Adrenal gland (tissue), 12 donors: ENCODE measurements around the gene RDH11. TPM values are rescaled to one million over a fixed set of nuclear protein-coding genes. Genes with fewer than 3 reads are reported as not detected.

Source experiments
- DNase-seq, 7 donors: peaks; one replicate each; pipeline ENCODE4 v3.0.0-alpha.2; 2019 to 2020
- H3K27ac ChIP-seq, 5 donors: fragments of 200-600 bp; sonication (generic) in 4 of 5; 1 replicate in 3 of 5; 2 replicates in 2 of 5; pipeline versions ENCODE4 v1.5.1 to v1.8.0; 2016 to 2020; ENCODE audit warnings: mild to moderate bottlenecking in 1 of 5
- H3K27me3 ChIP-seq: fragments of 200-600 bp; 2 replicates; pipeline ENCODE4 v1.8.0; 2021
- H3K36me3 ChIP-seq, 2 donors: fragments of 200-600 bp; replicated peaks in 1 of 2; 1 replicate in 1 of 2; 2 replicates in 1 of 2; pipeline versions ENCODE4 v1.5.1 to v1.8.0; 2018 to 2022
- H3K4me1 ChIP-seq, 2 donors: fragments of 200-600 bp; replicated peaks in 1 of 2; 1 replicate in 1 of 2; 2 replicates in 1 of 2; pipeline versions ENCODE4 v1.5.1 to v1.8.0; 2018 to 2021
- H3K4me3 ChIP-seq, 4 donors: fragments of 200-600 bp; sonication (generic) in 3 of 4; one replicate each; pipeline ENCODE4 v1.5.1; 2016 to 2018
- H3K9me3 ChIP-seq, 3 donors: fragments of 200-600 bp; sonication (generic) in 1 of 3; replicated peaks in 1 of 3; 1 replicate in 2 of 3; 2 replicates in 1 of 3; pipeline versions ENCODE4 v1.5.1 to v1.8.0; 2016 to 2021
- POLR2A ChIP-seq, 2 donors: fragments of 450-650 bp; IDR thresholded peaks; one replicate each; pipeline ENCODE4 v1.6.1; 2017; ENCODE audit warnings: antibody characterized with exemption in 2 of 2, mild to moderate bottlenecking in 2 of 2, moderate library complexity in 1 of 2
- WGBS, 4 donors: extraction: QIAGEN DNeasy Blood & Tissue Kit in 2 of 4; methylation state at CpG; one replicate each; pipeline versions ENCODE4 v1.1.5 to v1.1.7; 2013 to 2017; 5-methylcytosine and 5-hydroxymethylcytosine counted together
- intact Hi-C, 2 donors: fragments of 100-400 bp; cut with DNase I; formaldehyde crosslinking; loops; one replicate each; pipeline versions ENCODE4 v1.14.1 to v1.15.0; 2022 to 2023
- polyA plus RNA-seq, 3 donors: library from polyadenylated mRNA; stranded (reverse); fragments of 200-250 nt in 2 of 3; fragments of 350-450 nt in 1 of 3; fragmentation: Illumina TruSeq in 1 of 3; extraction: RNeasy Lipid Tissue Mini Kit (QIAGEN cat#74804) in 1 of 3; gene quantifications; one replicate each; pipeline ENCODE4 v1.2.3, GENCODE V29; 2013 to 2014
- total RNA-seq, 9 donors: library from RNA; depleted of rRNA in 4 of 9; stranded (reverse); fragments of >200 nt in 4 of 9; fragments of 120-200 nt in 1 of 9; fragmentation: NEBNext Ultra II Directional in 1 of 9; extraction: Animal tissue kit (Norgen Biotek cat#: 25700) in 1 of 9; gene quantifications; one replicate each; pipeline versions ENCODE4 v1.1.0 to v1.2.4, GENCODE V29; 2013 to 2023
- TF ChIP-seq, protein P1 (sequence below), 6 experiments: fragments of 450-650 bp in 4 of 6; fragments of 200-600 bp in 2 of 6; sonication (generic) in 1 of 6; IDR thresholded peaks; 1 replicate in 5 of 6; 2 replicates in 1 of 6; pipeline versions ENCODE4 v1.5.1 to v1.8.0; 2016 to 2021; ENCODE audit warnings: antibody characterized with exemption in 6 of 6, mild to moderate bottlenecking in 2 of 6, moderate library complexity in 1 of 6
- donor health status: healthy with polysubstance abuse.
- donor health status: Bipolar disorder and iron deficiency.
- donor health status: DM: yes; HTN: yes; CAD: no.
- donor health status: DM: no; HTN: no; CAD: no.
- donor health status: DM: no; HTN: no; CAD: no.
- donor health status: DM: yes; HTN: yes; CAD: no.

RDH11 gene
- total and polyA plus RNA-seq, 12 donors, result 49.1 to 309 (median 81.3) TPM

DNA sequence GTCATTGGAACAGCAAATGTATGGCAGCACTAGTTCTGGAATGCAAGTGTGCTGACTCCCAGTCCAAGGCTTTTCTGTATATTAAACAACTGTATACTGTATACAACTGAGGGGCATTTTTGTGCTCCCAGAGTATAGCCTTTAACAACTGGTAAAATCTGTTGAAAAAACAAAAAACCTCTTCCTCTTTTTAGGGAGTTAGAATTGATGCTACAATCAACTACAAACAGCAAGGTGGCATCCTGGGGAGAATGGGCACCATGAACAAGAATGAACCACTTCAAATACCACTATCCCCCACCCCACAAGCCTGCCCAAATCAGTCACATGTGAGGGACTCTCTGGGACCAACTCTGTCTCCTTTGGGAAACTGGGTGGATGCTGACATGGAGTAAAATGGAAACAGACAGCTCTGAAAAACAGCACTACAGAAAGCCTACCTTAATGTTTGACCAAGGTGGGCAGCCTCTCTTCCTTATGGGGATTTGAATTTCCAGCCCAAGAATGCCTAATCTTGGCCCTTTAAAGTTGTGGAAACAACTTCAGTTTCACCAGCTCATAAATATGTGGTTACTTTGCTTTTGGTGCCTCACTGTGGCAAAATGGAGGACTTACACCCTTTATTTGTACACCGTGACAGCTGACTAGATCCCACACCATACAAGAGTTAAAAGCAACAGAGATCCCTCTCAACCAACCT is 28.7 kb downstream of the RDH11 start:
- no peak overlapping the region for H3K27ac ChIP-seq
- intact Hi-C loops, result no loop called here
- no peaks in the 10 kb centered on the region for H3K27me3 ChIP-seq
- WGBS, 4 donors, result 10 to 15% (median 14%) methylated on average over 1 of the region's 1 CpG
- no peaks in the 10 kb centered on the region for H3K9me3 ChIP-seq
- no peaks in the 10 kb centered on the region for H3K36me3 ChIP-seq
- no peak overlapping the region for H3K4me3 ChIP-seq
- peaks cover 0 to 21% of the 10 kb centered on the region in 2 donors for H3K4me1 ChIP-seq
- TF ChIP-seq, protein P1, sequence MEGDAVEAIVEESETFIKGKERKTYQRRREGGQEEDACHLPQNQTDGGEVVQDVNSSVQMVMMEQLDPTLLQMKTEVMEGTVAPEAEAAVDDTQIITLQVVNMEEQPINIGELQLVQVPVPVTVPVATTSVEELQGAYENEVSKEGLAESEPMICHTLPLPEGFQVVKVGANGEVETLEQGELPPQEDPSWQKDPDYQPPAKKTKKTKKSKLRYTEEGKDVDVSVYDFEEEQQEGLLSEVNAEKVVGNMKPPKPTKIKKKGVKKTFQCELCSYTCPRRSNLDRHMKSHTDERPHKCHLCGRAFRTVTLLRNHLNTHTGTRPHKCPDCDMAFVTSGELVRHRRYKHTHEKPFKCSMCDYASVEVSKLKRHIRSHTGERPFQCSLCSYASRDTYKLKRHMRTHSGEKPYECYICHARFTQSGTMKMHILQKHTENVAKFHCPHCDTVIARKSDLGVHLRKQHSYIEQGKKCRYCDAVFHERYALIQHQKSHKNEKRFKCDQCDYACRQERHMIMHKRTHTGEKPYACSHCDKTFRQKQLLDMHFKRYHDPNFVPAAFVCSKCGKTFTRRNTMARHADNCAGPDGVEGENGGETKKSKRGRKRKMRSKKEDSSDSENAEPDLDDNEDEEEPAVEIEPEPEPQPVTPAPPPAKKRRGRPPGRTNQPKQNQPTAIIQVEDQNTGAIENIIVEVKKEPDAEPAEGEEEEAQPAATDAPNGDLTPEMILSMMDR (IDR thresholded peaks at IDR 0.05), result peak; percentile 37 to 85 (median 75)
- TF ChIP-seq POLR2A (IDR thresholded peaks at IDR 0.05), result no peak
- peak; percentile 16 to 63 (median 33) for DNase-seq

DNA sequence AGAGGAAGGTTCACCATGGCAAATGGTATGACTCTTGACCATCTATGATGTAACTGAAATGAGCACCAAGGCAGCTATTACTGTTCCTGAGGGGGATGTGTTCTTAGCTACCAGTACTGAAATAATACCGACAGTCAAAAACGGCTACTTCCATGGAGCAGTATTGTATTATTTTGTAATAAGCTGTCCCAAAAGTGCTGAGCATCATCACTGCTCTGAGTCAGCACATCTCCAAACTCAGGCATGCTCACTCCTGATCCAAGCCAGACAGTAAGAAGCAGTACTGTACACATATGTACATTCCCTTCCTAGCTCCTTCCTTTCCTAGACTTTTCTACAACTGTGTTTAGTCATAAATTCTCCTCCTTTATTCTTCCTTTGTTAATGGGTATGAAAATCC is 29.7 kb downstream of the RDH11 start:
- Histone ChIP-seq H3K9me3 (no peaks in the 10 kb centered on the region), H3K27me3 (no peaks in the 10 kb centered on the region), H3K4me1 (peaks cover 0 to 14% of the 10 kb centered on the region in 2 donors), H3K36me3 (no peaks in the 10 kb centered on the region), H3K27ac (no peak overlapping the region), H3K4me3 (no peak overlapping the region)
- DNase-seq, result peak in 1 of 7 donors; percentile 20
- intact Hi-C loops, result no loop called here
- WGBS, 4 donors, result 63 to 73% (median 70%) methylated on average over 2 of the region's 2 CpGs
- no peak for TF ChIP-seq POLR2A (IDR thresholded peaks at IDR 0.05)
- TF ChIP-seq, protein P1 (IDR thresholded peaks at IDR 0.05), result no peak

DNA sequence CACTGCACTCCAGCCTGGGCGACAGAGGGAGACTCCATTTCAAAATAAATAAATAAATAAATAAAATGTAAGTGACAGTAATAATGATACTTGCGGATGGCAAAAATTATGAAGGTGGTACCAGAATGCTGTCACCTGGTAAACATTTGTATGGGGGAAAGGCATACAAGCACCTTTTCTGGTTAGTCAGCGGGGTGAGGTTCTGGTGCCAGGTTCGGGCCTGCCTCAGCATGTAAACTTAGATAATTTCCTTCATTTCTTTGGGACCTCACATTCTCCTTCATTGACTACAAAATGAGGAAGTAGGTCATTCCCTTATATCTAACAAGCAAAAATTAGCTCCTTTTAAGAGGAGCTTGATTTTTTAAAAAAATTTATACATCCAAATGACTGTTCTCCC is 31.9 kb downstream of the RDH11 start:
- peaks cover 0 to 4% of the 10 kb centered on the region in 2 donors for H3K36me3 ChIP-seq
- TF ChIP-seq, protein P1 (IDR thresholded peaks at IDR 0.05), result no peak
- TF ChIP-seq POLR2A (IDR thresholded peaks at IDR 0.05), result no peak
- H3K4me3 ChIP-seq, result no peak overlapping the region
- H3K4me1 ChIP-seq, result peaks cover 0 to 14% of the 10 kb centered on the region in 2 donors
- H3K27ac ChIP-seq, result no peak overlapping the region
- DNase-seq, result no peak
- WGBS, 4 donors, result 81 to 89% (median 85%) methylated on average over 4 of the region's 4 CpGs
- H3K27me3 ChIP-seq, result no peaks in the 10 kb centered on the region
- H3K9me3 ChIP-seq, result no peaks in the 10 kb centered on the region
- intact Hi-C loops, result no loop called here

DNA sequence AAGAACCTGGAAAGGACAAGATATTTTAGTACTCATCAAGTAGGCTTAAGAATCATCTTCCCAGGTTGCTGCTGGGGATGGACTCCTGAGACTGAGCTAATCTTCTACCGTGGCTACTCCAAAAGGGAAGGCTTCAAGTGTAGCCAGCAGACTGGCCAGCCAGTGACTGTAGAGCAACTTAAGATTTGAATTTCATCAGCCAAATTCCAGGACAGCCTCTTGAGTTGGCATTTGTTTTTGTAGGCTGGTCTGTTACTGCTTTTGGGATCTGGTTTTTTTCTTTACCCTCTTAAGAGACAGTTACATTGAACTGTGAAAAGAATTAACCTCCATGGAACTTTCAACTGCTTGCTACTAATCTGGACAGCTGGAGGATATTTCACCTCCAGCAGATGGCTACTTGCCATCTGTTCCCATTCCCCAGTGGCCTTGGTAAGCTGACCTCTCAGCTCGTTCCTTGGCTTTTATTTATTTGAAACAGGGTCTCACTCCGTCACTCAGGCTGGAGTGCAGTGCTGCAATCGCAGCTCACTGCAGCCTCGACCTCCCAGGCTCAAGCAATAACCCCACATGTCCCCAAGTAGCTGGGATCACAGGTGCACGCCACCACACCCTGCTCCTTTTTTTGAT is 41.8 kb downstream of the RDH11 start:
- peaks cover 0 to 82% of the 10 kb centered on the region in 2 donors for H3K36me3 ChIP-seq
- TF ChIP-seq POLR2A (IDR thresholded peaks at IDR 0.05), result no peak
- TF ChIP-seq, protein P1 (IDR thresholded peaks at IDR 0.05), result no peak
- no peaks in the 10 kb centered on the region for H3K27me3 ChIP-seq
- no peak overlapping the region for H3K4me3 ChIP-seq
- H3K27ac ChIP-seq, result no peak overlapping the region
- intact Hi-C loops, result no loop called here
- H3K4me1 ChIP-seq, result peaks cover 0 to 4% of the 10 kb centered on the region in 2 donors
- H3K9me3 ChIP-seq, result no peaks in the 10 kb centered on the region
- WGBS, 4 donors, result 66 to 81% (median 73%) methylated on average over 6 of the region's 6 CpGs
- DNase-seq, result no peak
